K562 (cell line): ENCODE data around the gene COL9A3. TPM values are rescaled to one million over a fixed set of nuclear protein-coding genes. Genes with fewer than 3 reads are reported as not detected.

Experiments
- ATAC-seq: fragments of 200-7000 bp; cut with Tn5 transposase; 3 replicates; pipeline ENCODE4 v1.9.1; 2020; ENCODE audit warnings: moderate library complexity
- BruUV-seq: library from RNA; stranded (reverse); fragments of 400-500 nt; replicated peaks from 2 replicates; lab custom pipeline; 2021; lab: Mats Ljungman, UMichigan
- CTCF ChIA-PET: fragments of 300-600 bp; formaldehyde crosslinking; extraction: SDS; loops from one replicate; lab custom pipeline; 2021; ENCODE audit warnings: low intra/inter-chr PET ratio; lab: Yijun Ruan, JAX
- POLR2A ChIA-PET: fragments of 300-600, 350-650 bp; sonication (Branson Sonifier 250); formaldehyde crosslinking; extraction: SDS; loops from one replicate; lab custom pipeline; 2021; ENCODE audit warnings: antibody characterized with exemption, inconsistent platforms; lab: Yijun Ruan, JAX
- DNase-seq, 4 experiments: peaks; one replicate each; pipeline versions ENCODE4 v3.0.0 to v3.0.0-alpha.2; 2011 to 2018; ENCODE audit warnings: low spot score in 3 of 4, mixed read lengths in 3 of 4; ENCODE audit errors: extremely low read depth in 1 of 4
- FAIRE-seq: peaks from 2 replicates; lab custom pipeline; 2011; peaks lifted over from hg19 to GRCh38; lab: Jason Lieb, UNC
- H2AFZ ChIP-seq: 2 replicates; pipeline ENCODE4 v1.6.0; 2011; ENCODE audit warnings: low read depth, low read length, control low read depth, inconsistent platforms
- H3K27ac ChIP-seq: fragments of 200-600 bp; 3 replicates; pipeline ENCODE4 v1.8.0; 2011; ENCODE audit warnings: low read depth, mild to moderate bottlenecking, control low read depth, inconsistent platforms, low read length, moderate library complexity, mixed read lengths; ENCODE audit errors: extremely low read depth
- H3K27me3 ChIP-seq, 2 experiments: fragments of 300-600 bp in 1 of 2; 2 replicates in 1 of 2; 3 replicates in 1 of 2; pipeline versions ENCODE4 v1.6.0 to v1.8.0; 2011; ENCODE audit warnings: inconsistent platforms in 2 of 2, low read length in 2 of 2, mild to moderate bottlenecking in 1 of 2, mixed read lengths in 1 of 2, moderate library complexity in 1 of 2; ENCODE audit not compliant: control insufficient read depth in 2 of 2, insufficient read depth in 2 of 2
- H3K36me3 ChIP-seq: fragments of 300-600 bp; 3 replicates; pipeline ENCODE4 v1.8.0; 2011; ENCODE audit warnings: mild to moderate bottlenecking, low read length, inconsistent platforms; ENCODE audit not compliant: control insufficient read depth, insufficient read depth
- H3K4me1 ChIP-seq, 2 experiments: fragments of 200-600 bp in 1 of 2; replicated peaks in 1 of 2; 2 replicates in 1 of 2; 3 replicates in 1 of 2; pipeline versions ENCODE4 v1.5.1 to v1.8.0; 2011; ENCODE audit warnings: inconsistent platforms in 2 of 2, low read length in 2 of 2, mild to moderate bottlenecking in 1 of 2, mixed read lengths in 1 of 2, moderate library complexity in 1 of 2; ENCODE audit not compliant: control insufficient read depth in 2 of 2, insufficient read depth in 2 of 2
- H3K4me2 ChIP-seq: 2 replicates; pipeline ENCODE4 v1.6.1; 2011; ENCODE audit warnings: low read length, control low read depth, inconsistent platforms, mixed read lengths; ENCODE audit not compliant: insufficient read depth
- H3K4me3 ChIP-seq: fragments of 200-600 bp; sonication (generic), shearing (Covaris generic); 2 replicates; pipeline ENCODE4 v1.5.1; 2016; ENCODE audit warnings: control low read depth, inconsistent platforms
- H3K79me2 ChIP-seq: fragments of 200-600 bp; 3 replicates; pipeline ENCODE4 v1.8.0; 2011; ENCODE audit warnings: low read length, inconsistent platforms; ENCODE audit not compliant: control insufficient read depth, insufficient read depth
- H3K9ac ChIP-seq, 2 experiments: 2 replicates each; pipeline versions ENCODE4 v1.6.0 to v1.6.1; 2011; ENCODE audit warnings: low read depth in 2 of 2, low read length in 2 of 2, control low read depth in 1 of 2, inconsistent platforms in 1 of 2, mild to moderate bottlenecking in 1 of 2, mixed read lengths in 1 of 2; ENCODE audit not compliant: insufficient read depth in 1 of 2
- H3K9me1 ChIP-seq: one replicate; pipeline ENCODE4 v1.6.0; 2011; ENCODE audit warnings: inconsistent platforms, mild to moderate bottlenecking, low read length, moderate library complexity; ENCODE audit not compliant: control insufficient read depth, insufficient read depth
- H3K9me3 ChIP-seq: replicated peaks from 2 replicates; pipeline ENCODE4 v1.5.1; 2011; ENCODE audit warnings: low read depth, low read length, inconsistent platforms; ENCODE audit not compliant: control insufficient read depth, insufficient read depth
- H4K20me1 ChIP-seq: replicated peaks from 2 replicates; pipeline ENCODE4 v1.6.1; 2011; ENCODE audit warnings: low read length, inconsistent platforms, mixed read lengths; ENCODE audit not compliant: control insufficient read depth, insufficient read depth
- HOXB6 ChIP-seq: fragments of 250-450 bp; sonication (Bioruptor Pico); IDR thresholded peaks from 2 replicates; pipeline ENCODE4 v1.5.1; 2022; ENCODE audit warnings: mild to moderate bottlenecking, borderline replicate concordance
- KLF1 ChIP-seq: fragments of 450-650 bp; IDR thresholded peaks from 2 replicates; pipeline ENCODE4 v1.6.1; 2016; ENCODE audit warnings: missing genetic modification characterization, missing compliant biosample characterization
- PHF8 ChIP-seq: fragments of 200-600 bp; sonication (generic); IDR thresholded peaks from 2 replicates; pipeline ENCODE4 v1.6.1; 2012; ENCODE audit warnings: mixed run types, mild to moderate bottlenecking, inconsistent platforms, low read length, moderate library complexity, borderline replicate concordance
- POLR2A ChIP-seq: fragments of 450-650 bp; conservative IDR thresholded peaks from 2 replicates; pipeline ENCODE4 v1.6.1; 2016
- POLR2G ChIP-seq: fragments of 200-400 bp; formaldehyde crosslinking; IDR thresholded peaks from 2 replicates; pipeline ENCODE4 v1.6.1; 2017; ENCODE audit warnings: low read depth, mild to moderate bottlenecking, antibody characterized with exemption, low read length, moderate library complexity
- RAD21 ChIP-seq, 2 experiments: fragments of 250-450 bp in 1 of 2; fragments of 450-650 bp in 1 of 2; sonication (Bioruptor Pico) in 1 of 2; formaldehyde crosslinking in 1 of 2; IDR thresholded peaks in 1 of 2; conservative IDR thresholded peaks in 1 of 2; 2 replicates each; pipeline versions ENCODE4 v1.4.0 to v1.8.0; 2020 to 2022; ENCODE audit warnings: mild to moderate bottlenecking in 2 of 2, moderate library complexity in 1 of 2
- RFX7 ChIP-seq: fragments of 250-450 bp; sonication (Bioruptor Pico); IDR thresholded peaks from 2 replicates; pipeline ENCODE4 v1.5.1; 2021; ENCODE audit warnings: mild to moderate bottlenecking
- SUPT5H ChIP-seq: fragments of 450-650 bp; IDR thresholded peaks from 2 replicates; pipeline ENCODE4 v1.6.1; 2016
- WHSC1 ChIP-seq: IDR thresholded peaks from one replicate; pipeline ENCODE4 v1.6.1; 2012; ENCODE audit warnings: low read length, control low read depth, inconsistent platforms
- ZNF239 ChIP-seq: fragments of 250-450 bp; sonication (Bioruptor Pico); IDR thresholded peaks from 2 replicates; pipeline ENCODE4 v1.4.0; 2020; ENCODE audit warnings: mild to moderate bottlenecking
- ZNF507 ChIP-seq: conservative IDR thresholded peaks from 2 replicates; pipeline ENCODE4 v1.6.1; 2017; ENCODE audit warnings: missing genetic modification characterization, missing compliant biosample characterization
- ZNF780A ChIP-seq: fragments of 250-450 bp; sonication (Bioruptor Pico); IDR thresholded peaks from 2 replicates; pipeline ENCODE4 v1.5.0; 2021; ENCODE audit warnings: mild to moderate bottlenecking
- ZNF79 ChIP-seq: fragments of 250-450 bp; sonication (Bioruptor Pico); IDR thresholded peaks from 2 replicates; pipeline ENCODE4 v1.4.0; 2020; ENCODE audit warnings: low read depth, mild to moderate bottlenecking, moderate library complexity
- WGBS: fragments of 100-300 bp; shearing (Covaris generic); methylation state at CpG from one replicate; pipeline ENCODE4 v1.1.6; 2016; ENCODE audit warnings: low coverage, mixed read lengths; ENCODE audit not compliant: insufficient coverage; ENCODE audit errors: missing lambda C conversion rate; 5-methylcytosine and 5-hydroxymethylcytosine counted together
- in situ Hi-C: fragments of 300-500 bp; cut with MboI; formaldehyde crosslinking; loops from 4 replicates; pipeline ENCODE4 v1.15.0; 2018; ENCODE audit warnings: inconsistent platforms, mixed read lengths
- intact Hi-C: fragments of 100-400 bp; cut with micrococcal nuclease; formaldehyde crosslinking; loops from 2 replicates; pipeline ENCODE4 v1.14.2; 2022
- polyA plus RNA-seq, 8 experiments: library from polyadenylated mRNA; depleted of rRNA in 4 of 8; stranded (reverse) in 5 of 8; unstranded in 3 of 8; fragments of >200 nt; fragmentation: Nextera tagmentation in 2 of 8; fragmentation: Illumina TruSeq in 1 of 8; extraction: Ambion mirVana in 2 of 8; extraction: Trizol in 1 of 8; gene quantifications; 2 replicates each; pipeline versions ENCODE4 v1.2.1 to v1.2.3, GENCODE V29; 2011 to 2014; ENCODE audit warnings: inconsistent platforms in 1 of 8, missing spikeins in 1 of 8
- total RNA-seq, 7 experiments: library from RNA; depleted of rRNA in 6 of 7; stranded (reverse); fragments of >200 nt in 6 of 7; fragmentation: Illumina TruSeq in 2 of 7; extraction: Trizol in 2 of 7; gene quantifications; 2 replicates each; pipeline versions ENCODE4 v1.2.1 to v1.2.3, GENCODE V29; 2011 to 2021; ENCODE audit warnings: low replicate concordance in 1 of 7
- TF ChIP-seq, protein P1 (sequence below): fragments of 450-650 bp; IDR thresholded peaks from 2 replicates; pipeline ENCODE4 v1.7.1; 2018; ENCODE audit warnings: mild to moderate bottlenecking, low read depth; ENCODE audit not compliant: partially characterized antibody
- TF ChIP-seq, protein P2 (sequence below): sonication (generic); formaldehyde crosslinking; IDR thresholded peaks from 2 replicates; pipeline ENCODE4 v1.8.0; 2022; ENCODE audit warnings: missing genetic modification reagents, mild to moderate bottlenecking, moderate library complexity, borderline replicate concordance

COL9A3 gene
- total and polyA plus RNA-seq, 9 of the 15 experiments (the other 6 are each of a cell fraction or from before 2014, with no cell fraction given): 0.14 to 3.6 (median 0.88) TPM; not detected in 1

GRCh38 chr20:62800314-62801259 is 16.3 kb upstream of the COL9A3 start:
- Histone ChIP-seq H3K27ac (no peak overlapping the region), H3K79me2 (peaks cover 20% of the 10 kb centered on the region), H3K9me3 (no peaks in the 10 kb centered on the region), H3K9ac (peak overlapping the region in 1 of 2 experiments; percentile 40; a peak in 1 of 4 replicates), H3K36me3 (peaks cover 39% of the 10 kb centered on the region; the same call in 2 of the 3 replicates), H3K9me1 (no peaks in the 10 kb centered on the region), H3K4me2 (no peak overlapping the region), H3K4me3 (no peak overlapping the region), H4K20me1 (no peaks in the 10 kb centered on the region), H2AFZ (no peak overlapping the region), H3K4me1 (peaks cover 10 to 48% of the 10 kb centered on the region in 2 experiments; a peak in 4 of 5 replicates), H3K27me3 (no peaks in the 10 kb centered on the region)
- in situ Hi-C loops (loop anchor here (10.0 kb wide), 1 partner anchor 306 kb away; no protein-coding TSS in a partner anchor), intact Hi-C loops (no loop called here)
- BruUV-seq: no TSS peak
- no peak for FAIRE-seq
- DNase-seq: no peak
- POLR2A ChIA-PET: no interaction called here
- TF ChIP-seq ZNF239 (no peak), RAD21 (CRISPR knock-in tag; conservative IDR thresholded peaks at IDR 0.05 in 1 of 2, IDR thresholded peaks at IDR 0.05 in 1 of 2) (no peak), KLF1 (no peak), ZNF780A (CRISPR knock-in tag) (no peak), ZNF79 (CRISPR knock-in tag) (no peak), RFX7 (no peak), SUPT5H (0 out of 2 replicates have a peak, but pooled peaks have one; percentile 39), ZNF507 (tag) (no peak), WHSC1 (no peak), PHF8 (no peak), POLR2G (peak; percentile 43; the same call in 1 of the 2 replicates), POLR2A (0 out of 2 replicates have a peak, but pooled peaks have one; percentile 27), HOXB6 (CRISPR knock-in tag) (no peak)
- TF ChIP-seq, protein P1, sequence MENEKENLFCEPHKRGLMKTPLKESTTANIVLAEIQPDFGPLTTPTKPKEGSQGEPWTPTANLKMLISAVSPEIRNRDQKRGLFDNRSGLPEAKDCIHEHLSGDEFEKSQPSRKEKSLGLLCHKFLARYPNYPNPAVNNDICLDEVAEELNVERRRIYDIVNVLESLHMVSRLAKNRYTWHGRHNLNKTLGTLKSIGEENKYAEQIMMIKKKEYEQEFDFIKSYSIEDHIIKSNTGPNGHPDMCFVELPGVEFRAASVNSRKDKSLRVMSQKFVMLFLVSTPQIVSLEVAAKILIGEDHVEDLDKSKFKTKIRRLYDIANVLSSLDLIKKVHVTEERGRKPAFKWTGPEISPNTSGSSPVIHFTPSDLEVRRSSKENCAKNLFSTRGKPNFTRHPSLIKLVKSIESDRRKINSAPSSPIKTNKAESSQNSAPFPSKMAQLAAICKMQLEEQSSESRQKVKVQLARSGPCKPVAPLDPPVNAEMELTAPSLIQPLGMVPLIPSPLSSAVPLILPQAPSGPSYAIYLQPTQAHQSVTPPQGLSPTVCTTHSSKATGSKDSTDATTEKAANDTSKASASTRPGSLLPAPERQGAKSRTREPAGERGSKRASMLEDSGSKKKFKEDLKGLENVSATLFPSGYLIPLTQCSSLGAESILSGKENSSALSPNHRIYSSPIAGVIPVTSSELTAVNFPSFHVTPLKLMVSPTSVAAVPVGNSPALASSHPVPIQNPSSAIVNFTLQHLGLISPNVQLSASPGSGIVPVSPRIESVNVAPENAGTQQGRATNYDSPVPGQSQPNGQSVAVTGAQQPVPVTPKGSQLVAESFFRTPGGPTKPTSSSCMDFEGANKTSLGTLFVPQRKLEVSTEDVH: no peak
- TF ChIP-seq, protein P2, sequence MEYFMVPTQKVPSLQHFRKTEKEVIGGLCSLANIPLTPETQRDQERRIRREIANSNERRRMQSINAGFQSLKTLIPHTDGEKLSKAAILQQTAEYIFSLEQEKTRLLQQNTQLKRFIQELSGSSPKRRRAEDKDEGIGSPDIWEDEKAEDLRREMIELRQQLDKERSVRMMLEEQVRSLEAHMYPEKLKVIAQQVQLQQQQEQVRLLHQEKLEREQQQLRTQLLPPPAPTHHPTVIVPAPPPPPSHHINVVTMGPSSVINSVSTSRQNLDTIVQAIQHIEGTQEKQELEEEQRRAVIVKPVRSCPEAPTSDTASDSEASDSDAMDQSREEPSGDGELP (CRISPR knock-in tag): no peak
- CTCF ChIA-PET: no interaction called here
- ATAC-seq: no peak
- WGBS: 90% methylated on average over 26 of the region's 26 CpGs
